GM21737 (cell line): ENCODE measurements around the gene CPNE5.

Source experiments
- ATAC-seq: cut with Tn5 transposase; IDR thresholded peaks from one replicate; pipeline ENCODE4 v1.9.1; 2021; ENCODE audit warnings: mild to moderate bottlenecking, moderate library complexity; ENCODE audit not compliant: unreplicated experiment

Gene CPNE5

DNA sequence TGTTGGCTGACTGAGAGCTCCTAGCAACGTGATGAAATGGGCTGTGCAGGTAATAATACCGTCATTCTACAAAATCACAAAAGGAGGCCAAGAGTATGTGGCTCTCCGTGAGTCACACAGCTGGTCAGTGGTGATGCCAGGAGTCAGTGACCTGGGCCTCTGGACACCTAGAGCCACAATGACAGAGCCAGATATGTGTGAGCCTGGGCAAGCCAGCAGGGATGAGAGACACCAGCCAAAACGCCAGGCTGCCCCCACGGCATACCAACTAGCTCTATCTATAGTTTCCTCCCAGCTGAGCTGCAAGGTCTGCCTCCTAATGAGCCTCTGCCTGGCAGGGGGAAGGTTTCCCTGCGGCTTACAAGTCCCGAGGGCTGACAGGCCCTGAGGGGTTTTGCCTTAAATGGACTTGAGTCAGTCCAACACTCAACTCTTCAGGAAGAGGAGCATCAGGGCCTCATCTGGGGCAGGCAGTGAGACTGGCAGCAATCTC, 70.0 kb downstream of the CPNE5 start:
- ATAC-seq: no peak

DNA sequence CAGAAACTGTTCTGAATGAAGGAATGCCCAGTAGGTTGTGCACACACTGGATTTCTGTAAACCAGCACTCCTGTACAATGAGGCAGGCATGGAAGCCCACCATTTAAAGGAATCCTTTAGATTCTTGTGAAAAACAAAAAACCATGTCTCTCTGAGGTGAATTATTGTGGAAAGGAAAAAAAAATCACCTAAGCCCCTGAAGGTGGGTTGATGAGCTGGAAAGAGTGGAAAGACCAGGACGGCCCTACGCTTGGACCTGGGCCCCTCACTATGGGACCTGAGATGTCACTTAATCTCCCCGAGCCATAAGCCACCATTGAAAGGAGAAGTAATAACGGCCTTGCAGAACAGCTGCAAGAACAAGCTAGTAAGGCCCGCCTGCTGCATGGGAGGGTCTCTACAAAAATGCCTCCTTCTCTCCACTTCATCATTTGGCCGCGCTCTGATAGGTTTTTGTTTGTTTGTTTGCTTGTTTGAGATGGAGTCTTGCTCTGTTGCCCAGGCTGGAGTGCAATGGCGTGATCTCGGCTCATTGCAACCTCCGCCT, 72.8 kb downstream of the CPNE5 start:
- ATAC-seq: no peak

DNA sequence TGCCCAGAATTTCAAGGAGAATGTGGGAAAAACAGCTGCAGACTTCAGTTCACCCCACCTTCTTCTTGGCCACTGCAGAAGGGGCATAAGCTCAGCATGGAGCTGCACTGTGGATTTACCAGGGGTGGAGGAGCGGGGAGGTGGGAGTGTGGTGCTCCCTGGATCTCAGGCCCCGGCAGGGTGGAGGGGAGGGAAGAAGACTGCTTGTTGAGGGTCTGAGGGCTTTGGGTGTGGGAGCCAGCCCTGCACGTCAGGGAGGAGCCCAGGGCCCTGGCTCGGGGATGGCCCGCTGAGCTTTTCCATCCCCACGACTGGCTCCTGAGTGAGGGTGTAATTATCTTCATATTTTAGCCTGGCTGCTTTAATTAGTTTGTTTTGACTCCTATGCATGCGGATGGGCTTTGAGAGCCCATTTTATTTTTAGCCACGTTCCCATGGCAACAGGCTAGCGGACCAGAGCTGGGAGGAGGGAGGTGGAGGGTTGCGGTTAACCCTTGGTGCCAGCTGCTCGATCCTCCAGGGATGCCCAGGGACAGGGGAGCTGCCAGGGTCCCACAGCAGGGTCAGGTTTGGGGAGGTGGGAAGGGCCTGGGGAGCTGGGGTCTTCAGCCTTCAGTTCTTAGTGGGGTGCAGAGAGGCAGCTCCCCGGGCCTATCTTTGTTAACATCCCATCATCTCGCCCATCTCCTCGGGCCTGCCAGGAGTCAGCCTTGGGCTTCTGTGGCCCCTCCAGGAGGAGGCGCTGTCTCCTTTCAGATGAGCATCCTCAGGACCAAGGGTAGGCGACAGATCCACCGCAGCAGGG, 73.4 kb downstream of the CPNE5 start:
- peak; percentile 79 for ATAC-seq

DNA sequence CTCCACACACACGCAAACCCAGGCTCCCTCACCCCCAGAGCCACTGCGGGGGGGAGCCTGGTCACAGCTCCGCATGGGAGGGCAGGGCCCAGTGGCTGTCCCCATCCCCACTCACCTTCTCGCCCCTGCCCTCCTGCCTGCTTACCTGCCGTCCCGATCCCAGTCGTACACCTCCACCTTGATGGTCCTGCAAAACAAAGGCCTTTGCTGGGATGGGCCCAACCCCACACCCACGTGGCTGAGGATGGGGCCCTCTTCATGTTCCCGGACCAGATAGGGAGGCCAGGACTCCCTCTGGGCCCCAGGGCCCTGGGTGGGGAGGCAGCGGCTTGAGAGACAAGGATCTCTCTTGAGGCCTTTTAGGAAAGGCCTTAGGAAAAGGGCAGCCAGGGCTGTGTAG, 74.1 kb downstream of the CPNE5 start:
- ATAC-seq: no peak

DNA sequence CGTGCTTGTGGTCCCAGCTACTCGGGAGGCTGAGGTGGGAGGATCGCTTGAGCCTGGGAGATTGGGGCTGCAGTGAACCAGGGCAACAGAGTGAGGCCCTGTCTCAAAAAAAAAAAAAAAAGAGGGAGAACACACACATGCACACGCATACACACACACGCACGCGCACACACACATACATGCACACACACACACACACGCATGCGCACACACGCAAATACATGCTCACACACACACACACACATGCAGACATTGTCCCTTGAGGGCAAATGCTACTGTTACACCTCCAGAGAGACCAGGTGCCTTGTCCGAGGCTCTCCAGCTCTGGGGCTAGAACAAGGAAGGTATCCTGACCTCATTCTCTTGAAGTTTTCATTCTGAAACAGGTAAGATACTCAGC, 77.1 kb downstream of the CPNE5 start:
- no peak for ATAC-seq

DNA sequence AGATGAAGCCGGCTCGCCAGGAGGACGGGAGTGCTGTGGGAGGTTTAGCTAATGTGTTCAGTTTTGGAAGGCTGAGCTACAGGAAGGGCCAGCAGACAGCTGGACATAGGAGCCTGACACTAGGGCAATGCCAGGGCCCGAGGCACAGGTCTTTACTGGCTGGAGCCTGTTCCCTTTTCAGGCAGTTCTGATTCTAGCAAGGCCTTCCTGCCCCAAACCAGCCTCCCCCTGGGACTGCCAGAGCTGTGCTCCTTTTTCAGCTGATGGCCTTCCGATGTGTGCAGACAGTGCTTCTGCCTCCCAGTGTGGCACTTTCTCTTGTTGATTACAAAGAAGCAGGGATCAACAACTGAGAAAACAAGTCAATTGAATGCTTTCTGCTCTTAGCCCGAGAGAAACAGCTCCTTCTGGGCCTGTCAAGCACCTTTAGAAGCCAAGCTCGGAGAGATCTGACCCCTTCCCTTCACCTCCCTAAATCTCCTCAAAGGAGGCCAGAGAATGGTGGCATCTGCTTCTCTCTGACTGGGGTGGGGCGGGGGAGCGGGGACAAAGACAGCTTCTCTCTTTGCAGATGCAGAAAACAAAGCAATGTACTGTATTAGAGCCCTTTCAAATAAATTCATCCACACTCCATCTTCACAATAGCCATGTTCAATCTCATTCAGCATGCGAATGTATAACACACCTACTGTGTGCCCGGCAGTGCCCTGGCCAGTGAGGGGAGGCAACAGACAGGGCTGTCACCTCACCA, 78.4 kb downstream of the CPNE5 start:
- ATAC-seq: no peak

DNA sequence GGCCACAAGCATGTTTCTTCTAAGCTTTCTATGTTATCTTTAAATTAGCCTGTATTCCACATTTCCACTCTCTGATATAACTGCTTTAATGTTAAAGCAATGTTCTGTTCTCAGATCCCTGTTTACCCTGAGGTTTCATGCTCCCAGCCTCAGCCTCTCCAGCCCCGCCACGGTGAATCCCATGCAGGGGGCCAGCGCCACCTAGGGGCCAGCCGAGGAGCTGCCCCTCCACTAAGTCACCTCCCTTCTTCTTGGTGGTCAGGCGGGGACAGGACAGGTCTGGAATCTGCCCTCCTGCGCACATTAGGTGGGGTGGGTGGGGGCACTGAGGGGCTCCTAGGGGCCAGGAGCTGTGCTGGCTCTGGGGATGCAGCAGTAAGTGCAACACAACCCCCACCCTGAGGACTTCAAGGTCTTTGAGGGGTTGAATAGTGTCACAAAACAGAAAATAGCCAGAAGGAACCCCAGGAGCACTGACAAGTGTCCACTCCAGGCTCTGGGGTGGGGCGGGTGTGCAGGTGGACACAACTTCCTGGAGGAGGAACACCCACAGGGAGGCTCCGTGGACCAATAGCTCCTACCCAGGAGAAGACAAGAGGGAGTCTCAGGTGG, 80.0 kb downstream of the CPNE5 start:
- ATAC-seq: no peak

DNA sequence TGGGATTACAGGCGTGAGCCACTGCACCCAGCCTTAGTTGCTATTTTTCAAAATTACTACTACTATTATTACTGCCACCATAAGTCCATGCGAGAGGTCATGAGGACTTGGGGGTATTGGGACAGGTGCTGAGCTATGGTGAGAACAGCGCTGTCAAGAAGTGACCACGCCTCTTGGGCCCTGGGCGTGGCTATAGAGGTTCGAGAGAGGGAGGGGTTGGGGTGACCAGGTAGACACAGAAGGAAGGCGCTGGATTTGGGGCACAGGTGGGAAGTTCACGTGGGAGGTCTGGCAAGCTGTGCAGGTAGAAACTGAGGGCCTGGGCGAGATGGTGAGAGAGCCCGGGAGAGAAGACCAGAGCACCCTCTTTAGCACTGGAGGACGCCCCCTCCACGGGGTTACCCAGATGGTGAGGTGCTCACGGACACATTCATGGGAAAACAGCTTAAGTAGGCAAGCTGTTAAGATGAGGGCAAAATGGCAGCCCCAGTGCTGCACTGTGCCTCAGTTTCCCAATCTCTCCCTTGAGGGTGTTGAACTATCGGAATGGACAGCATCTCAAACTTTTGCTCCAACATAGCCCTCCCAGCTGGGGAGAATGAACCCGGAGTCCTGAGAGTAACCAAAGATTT, 80.6 kb downstream of the CPNE5 start:
- no peak for ATAC-seq

DNA sequence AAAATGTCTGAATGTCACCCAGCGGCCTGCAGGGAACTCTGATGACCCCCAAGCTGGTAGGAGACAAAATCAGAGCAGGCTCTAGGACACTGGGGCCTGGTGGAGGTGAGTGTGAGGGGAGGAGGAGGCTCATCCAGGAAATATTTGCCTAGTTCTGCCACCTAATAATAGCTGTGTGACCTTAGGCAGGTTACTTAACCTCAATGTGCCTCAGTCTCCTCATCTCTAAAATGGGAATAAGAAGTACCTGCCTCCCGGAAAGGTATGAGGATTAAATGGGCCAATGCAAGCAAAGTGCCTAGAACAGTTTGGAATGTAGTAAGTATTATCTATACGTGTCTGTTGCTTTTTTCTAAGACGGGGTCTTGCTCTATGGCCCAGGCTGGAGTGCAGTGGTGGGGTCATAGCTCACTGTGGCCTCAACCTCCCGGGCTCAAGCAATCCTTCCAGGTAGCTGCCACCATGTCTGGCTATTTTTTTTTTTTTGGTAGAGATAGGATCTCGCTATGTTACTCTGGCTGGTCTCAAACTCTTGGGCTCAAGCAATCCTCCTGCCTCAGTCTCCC, 81.2 kb downstream of the CPNE5 start:
- no peak for ATAC-seq

DNA sequence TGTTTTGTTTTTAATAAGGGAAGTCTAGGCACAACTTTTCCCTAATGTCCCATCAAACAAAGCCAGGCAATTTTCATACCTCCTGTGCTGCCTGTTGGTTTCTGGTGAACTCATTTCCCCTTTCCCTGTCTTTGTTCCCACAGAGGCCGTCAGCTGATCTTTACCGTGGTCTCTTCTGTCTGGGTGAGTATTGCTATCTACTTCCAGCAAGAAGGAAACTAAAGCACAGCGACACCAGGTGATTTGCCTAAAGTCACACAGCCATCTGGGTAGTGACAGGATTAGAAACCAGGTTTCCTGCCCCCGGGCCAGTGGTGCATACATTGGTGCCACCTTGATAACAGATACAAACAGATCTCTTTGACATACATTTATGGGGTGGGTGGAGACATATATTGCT, 82.0 kb downstream of the CPNE5 start:
- no peak for ATAC-seq

DNA sequence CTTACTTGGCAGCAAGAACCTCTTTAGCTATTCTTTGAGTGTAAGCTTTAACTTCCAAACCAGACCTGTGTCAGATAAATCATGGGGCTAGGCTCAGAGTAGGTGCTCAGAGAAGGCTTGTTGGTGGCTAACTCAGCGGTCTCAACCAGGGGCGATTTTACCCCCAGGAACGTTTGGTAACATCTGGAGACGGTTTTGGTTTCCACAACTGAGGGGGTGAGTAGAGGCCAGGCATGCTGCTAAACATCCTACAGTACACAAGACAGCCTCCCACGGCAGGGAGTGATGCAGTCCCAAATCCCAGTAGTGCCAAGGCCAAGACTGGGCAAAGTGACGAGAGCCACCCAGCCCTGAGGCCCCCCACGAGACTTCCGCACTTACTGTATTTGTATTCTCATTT, 82.5 kb downstream of the CPNE5 start:
- ATAC-seq: no peak

DNA sequence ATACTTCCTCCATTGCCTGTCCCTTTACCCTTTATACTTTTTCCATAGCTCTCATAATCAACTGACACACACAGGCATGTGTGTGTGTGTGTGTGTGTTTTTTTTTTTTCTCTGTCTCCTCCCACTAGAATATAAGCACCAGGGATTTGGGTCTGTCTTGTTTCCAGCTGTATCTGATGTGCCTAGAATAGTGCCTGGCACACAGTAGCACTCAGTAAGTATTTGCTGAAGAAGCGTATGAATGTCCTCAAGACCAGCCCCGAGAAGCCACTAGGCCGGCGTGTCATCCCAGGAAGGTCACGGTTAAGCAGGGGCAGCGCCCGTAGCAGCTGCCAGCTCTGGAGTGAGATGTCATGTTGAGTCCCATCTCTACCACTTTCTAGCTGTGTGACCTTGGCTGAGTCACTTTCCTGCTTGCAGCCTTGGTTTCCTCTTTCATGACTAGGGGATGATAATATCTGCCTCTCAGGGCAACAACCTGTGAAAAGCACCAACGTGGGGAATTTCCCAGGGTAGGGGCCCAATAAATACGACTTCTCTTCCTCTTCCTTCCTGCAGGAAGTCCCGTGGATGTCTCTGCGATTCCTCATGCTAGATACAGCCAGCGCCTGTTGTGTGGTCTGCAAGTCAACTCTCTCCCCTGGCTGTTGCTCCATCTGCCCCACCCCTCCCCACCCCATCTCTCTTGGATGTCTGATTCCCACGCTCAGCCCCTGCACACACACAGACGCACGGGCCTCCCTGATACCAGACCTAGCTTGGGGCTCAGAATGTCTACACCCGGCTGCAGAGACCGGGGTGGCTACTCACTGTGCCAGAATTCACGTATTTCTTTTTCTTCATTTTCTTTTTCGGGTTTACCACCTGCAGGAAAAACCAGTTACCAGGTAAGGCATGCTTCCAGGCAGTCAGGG, 83.6 kb downstream of the CPNE5 start:
- peak; percentile 37 for ATAC-seq

DNA sequence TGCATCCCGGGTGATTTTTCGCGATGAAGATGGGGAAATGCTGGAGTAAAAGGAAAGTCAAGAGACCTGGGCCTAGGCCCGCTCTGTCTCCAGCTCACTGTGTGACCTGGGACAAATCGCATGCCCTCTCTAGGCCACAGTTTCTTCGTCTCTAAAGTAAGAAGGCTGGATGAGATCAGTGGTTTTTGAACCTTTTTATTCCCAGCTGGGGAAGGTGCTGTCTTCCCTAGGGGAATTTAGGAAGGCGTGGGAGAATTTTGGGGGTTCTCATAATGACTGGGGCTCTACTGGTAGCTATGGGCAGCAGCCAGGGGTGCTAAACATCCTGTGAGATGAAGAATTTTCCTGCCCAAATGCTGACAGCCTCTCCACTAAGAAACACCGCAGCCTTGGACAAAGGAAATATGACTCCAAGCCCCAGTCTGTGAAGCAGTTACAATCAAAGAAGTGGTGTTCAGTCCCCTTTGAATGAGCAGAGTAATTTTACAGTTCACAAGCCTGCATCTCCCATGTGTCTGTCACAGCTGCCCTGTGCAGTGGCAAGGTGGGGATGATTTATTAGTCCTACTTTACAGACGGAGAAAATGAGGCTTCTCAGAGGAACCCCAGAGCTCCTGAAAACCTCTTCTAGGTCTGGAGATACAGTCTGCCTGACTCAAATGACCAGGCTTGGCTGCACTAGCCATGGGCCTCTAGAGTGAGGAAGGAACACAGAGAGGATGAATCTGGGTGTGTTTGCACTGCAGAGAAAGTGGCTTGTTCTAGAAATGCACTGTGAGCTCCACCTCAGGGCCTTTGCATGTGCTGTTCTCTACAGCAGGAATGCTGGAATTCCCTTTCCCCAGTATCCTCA, 84.4 kb downstream of the CPNE5 start:
- no peak for ATAC-seq

DNA sequence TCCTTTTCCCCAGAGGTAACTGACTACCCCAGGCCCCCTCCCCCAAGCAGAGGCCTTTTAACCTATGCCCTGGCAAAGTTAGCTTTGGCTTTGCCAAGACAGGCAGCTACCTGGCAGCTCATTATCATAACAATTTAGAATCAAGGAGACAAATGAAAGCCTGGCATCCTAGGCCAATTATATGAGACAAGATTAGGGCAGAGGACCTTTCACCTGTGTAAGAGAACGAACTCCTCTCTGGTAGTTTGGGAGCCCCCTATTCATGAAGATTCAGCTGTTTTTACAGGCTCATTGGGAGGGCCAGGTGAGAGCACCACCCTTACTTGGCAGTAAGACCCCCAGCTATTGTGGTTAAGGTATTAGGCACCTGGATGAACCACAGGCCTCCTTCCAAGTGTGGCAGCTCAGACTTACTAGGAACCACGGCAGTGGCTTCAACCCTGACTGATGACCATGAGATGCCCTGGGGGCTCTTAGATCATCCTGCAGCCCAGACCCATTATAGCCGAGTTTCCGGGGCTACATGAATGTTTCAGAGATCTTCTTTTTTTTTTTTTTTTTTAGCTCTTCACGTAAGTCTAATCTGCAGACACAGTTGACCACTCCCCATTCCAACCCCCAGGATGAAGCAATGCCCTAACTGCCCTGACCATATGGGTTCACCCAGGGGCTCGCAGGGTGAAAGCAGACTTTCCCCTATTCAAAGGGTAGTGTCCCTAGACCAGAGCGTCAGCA, 85.4 kb downstream of the CPNE5 start:
- ATAC-seq: no peak

DNA sequence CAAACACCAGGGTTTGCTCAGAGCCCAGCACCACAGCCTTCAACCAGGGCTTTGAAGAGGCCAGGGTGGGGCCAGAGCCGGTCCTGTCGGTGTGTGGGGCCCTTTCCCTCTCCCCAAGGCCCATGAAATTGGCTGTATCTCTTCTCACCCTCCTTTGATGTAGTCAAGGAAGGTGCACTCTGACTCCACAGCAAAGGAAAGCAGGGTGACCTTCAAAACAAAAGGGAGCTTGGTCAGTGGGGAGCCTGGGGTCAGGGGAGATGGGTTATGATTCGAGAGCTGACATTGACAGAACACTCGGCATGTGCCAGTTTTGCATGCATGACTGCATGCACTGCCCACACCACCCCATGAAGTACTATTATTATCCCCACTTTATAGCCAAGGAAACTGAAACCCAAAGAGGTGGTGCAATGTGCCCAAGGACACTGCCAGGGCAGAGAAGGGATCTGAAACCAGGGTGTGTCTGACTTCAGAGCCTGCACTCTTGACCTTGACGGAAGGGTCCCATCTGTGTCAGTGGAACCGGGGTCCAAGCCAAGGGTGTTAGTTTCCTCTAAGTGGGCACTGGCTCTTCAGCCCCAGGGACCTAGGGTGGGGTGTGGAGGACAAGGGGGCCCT, 86.2 kb downstream of the CPNE5 start:
- ATAC-seq: peak; percentile 42

DNA sequence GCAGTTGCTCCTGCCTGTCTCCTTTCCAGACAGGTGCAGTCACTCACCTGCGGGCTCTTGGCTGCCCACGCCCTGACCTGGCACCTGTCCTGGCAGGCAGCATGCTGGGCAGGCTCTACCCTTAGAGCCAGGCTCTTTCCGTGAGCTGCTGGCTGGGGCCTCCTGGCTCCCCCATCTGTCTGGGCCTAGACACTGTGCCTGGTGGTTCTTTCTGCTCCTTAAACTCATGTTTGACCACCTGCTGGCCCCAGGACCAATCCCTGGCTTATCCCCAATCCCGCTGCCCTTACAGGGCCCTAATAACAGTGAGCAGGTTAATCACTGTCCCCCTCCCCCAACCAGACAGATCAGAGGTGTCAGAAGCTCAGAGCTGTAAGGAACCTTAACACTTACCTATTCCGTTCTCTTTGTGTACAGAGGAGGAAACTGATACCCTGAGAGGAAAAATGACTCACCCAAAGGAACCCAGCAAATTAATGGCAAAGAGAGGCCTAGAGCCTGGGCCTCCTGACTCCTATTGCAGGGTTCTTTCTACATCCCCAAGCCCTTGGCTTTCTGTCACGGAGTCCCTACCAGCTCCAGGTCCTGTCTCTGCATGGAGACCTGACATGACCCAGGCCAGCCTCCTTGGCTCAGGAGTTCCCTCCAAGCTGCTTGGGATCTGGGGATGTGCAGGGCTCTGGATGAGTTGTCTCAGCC, 86.9 kb downstream of the CPNE5 start:
- ATAC-seq: no peak

DNA sequence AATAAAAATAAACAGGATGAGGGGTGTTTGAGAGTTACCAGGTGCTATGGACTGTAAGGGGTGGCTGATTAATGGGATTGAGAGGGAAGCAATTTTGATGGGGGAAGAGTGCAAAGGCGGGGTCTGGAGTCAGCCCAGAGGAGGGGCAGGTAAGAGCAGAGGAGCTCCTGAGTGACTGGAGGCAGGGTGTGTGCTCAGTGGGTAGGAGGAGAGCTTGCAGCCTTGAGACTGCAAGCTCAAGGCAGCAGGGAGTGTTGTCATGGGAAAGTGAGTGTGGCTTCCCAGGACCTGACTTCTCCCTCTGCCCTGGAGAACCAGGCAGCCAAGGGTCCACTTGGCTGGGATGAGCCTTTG, 87.4 kb downstream of the CPNE5 start:
- no peak for ATAC-seq
